Pancreas (tissue), 10 donors: Measurements from ENCODE around the gene LYZL4. TPM values are rescaled to one million over a fixed set of nuclear protein-coding genes. Genes with fewer than 3 reads are reported as not detected.

ENCODE experiments used
- ATAC-seq, 4 donors: fragments of 200-7000 bp; cut with Tn5 transposase; one replicate each; pipeline versions ENCODE4 v1.8.0 to v1.9.1; 2020; ENCODE audit warnings: mild to moderate bottlenecking in 4 of 4, moderate library complexity in 4 of 4
- DNase-seq, 6 donors: peaks; one replicate each; pipeline ENCODE4 v3.0.0-alpha.2; 2020
- FAIRE-seq: peaks from 2 replicates; lab custom pipeline; 2012; peaks lifted over from hg19 to GRCh38; lab: Jason Lieb, UNC
- H3K27ac ChIP-seq, 4 donors: fragments of 200-600 bp; sonication (generic); 1 replicate in 3 of 4; 2 replicates in 1 of 4; pipeline versions ENCODE4 v1.5.0 to v1.8.0; 2020
- H3K27me3 ChIP-seq, 4 donors: fragments of 200-600 bp; one replicate each; pipeline ENCODE4 v1.8.0; 2021
- H3K36me3 ChIP-seq, 3 donors: fragments of 200-600 bp; sonication (generic) in 1 of 3; one replicate each; pipeline versions ENCODE4 v1.5.0 to v1.8.0; 2020 to 2021
- H3K4me1 ChIP-seq, 3 donors: fragments of 200-600 bp; one replicate each; pipeline ENCODE4 v1.8.0; 2021
- H3K4me3 ChIP-seq, 4 donors: fragments of 200-600 bp; sonication (generic) in 2 of 4; one replicate each; pipeline versions ENCODE4 v1.5.0 to v1.8.0; 2020 to 2021
- H3K9me3 ChIP-seq, 4 donors: fragments of 200-600 bp; one replicate each; pipeline ENCODE4 v1.8.0; 2021
- CTCF ChIP-seq, 4 donors: fragments of 200-600 bp; sonication (generic) in 3 of 4; IDR thresholded peaks; one replicate each; pipeline versions ENCODE4 v1.5.0 to v1.8.0; 2021; ENCODE audit warnings: antibody characterized with exemption in 4 of 4
- WGBS, 2 donors: extraction: QIAGEN DNeasy Blood & Tissue Kit; methylation state at CpG; one replicate each; pipeline ENCODE4 v1.1.7; 2013; 5-methylcytosine and 5-hydroxymethylcytosine counted together
- intact Hi-C, 3 donors: fragments of 100-400 bp; cut with DNase I; formaldehyde crosslinking; loops; one replicate each; pipeline versions ENCODE4 v1.11.1 to v1.14.2; 2022
- polyA plus RNA-seq, 2 donors: library from polyadenylated mRNA; stranded (reverse); fragments of 200-250 nt; gene quantifications; one replicate each; pipeline ENCODE4 v1.2.3, GENCODE V29; 2013
- total RNA-seq, 6 donors: library from RNA; stranded (reverse); fragmentation: NEBNext Ultra II Directional in 4 of 6; extraction: Animal tissue kit (Norgen Biotek cat#: 25700) in 4 of 6; gene quantifications; one replicate each; pipeline versions ENCODE4 v1.2.1 to v1.2.4, GENCODE V29; 2021 to 2023
- donor health status: healthy with polysubstance abuse.
- donor health status: DM: no; HTN: no; CAD: no; lungs with moderate emphysema.
- donor health status: DM: no; HTN: no; CAD: no.
- donor health status: control.
- donor health status: control.
- donor health status: Bipolar disorder and iron deficiency.
- donor health status: DM: yes; HTN: yes; CAD: no.
- donor health status: DM: no; HTN: no; CAD: no.
- donor health status: DM: no; HTN: no; CAD: no.
- donor health status: DM: yes; HTN: yes; CAD: no.

The LYZL4 gene
- total and polyA plus RNA-seq, 8 donors, result not detected

GRCh38 chr3:42408156-42408555, 2.3 kb downstream of the LYZL4 start:
- no peak for FAIRE-seq
- Histone ChIP-seq H3K36me3 (no peaks in the 10 kb centered on the region), H3K4me1 (no peaks in the 10 kb centered on the region), H3K27ac (no peak overlapping the region), H3K4me3 (no peak overlapping the region), H3K27me3 (no peaks in the 10 kb centered on the region), H3K9me3 (no peaks in the 10 kb centered on the region)
- no peak for DNase-seq
- intact Hi-C loops, result no loop called here
- WGBS, 2 donors, result 44 to 64% methylated on average over 2 of the region's 2 CpGs
- no peak for ATAC-seq
- no peak for TF ChIP-seq CTCF (IDR thresholded peaks at IDR 0.05)

GRCh38 chr3:42406727-42407450, 3.5 kb downstream of the LYZL4 start:
- FAIRE-seq (no peak), DNase-seq (no peak), ATAC-seq (no peak)
- intact Hi-C loops, result no loop called here
- H3K4me3 ChIP-seq, result no peak overlapping the region
- H3K9me3 ChIP-seq, result no peaks in the 10 kb centered on the region
- H3K4me1 ChIP-seq, result no peaks in the 10 kb centered on the region
- no peaks in the 10 kb centered on the region for H3K36me3 ChIP-seq
- no peaks in the 10 kb centered on the region for H3K27me3 ChIP-seq
- WGBS, 2 donors, result 74 to 82% methylated on average over 14 of the region's 14 CpGs
- TF ChIP-seq CTCF (IDR thresholded peaks at IDR 0.05), result no peak
- H3K27ac ChIP-seq, result no peak overlapping the region

- Histone ChIP-seq H3K27ac (no peak overlapping the region), H3K4me3 (no peak overlapping the region), H3K36me3 (no peaks in the 10 kb centered on the region), H3K4me1 (no peaks in the 10 kb centered on the region), H3K9me3 (no peaks in the 10 kb centered on the region), H3K27me3 (no peaks in the 10 kb centered on the region)
- WGBS, 2 donors, result 77 to 90% methylated on average over 7 of the region's 7 CpGs
- DNase-seq, result no peak
- no peak for ATAC-seq
- TF ChIP-seq CTCF (IDR thresholded peaks at IDR 0.05), result no peak
- FAIRE-seq, result no peak
- intact Hi-C loops, result no loop called here
These were observed 4.6 kb downstream of the LYZL4 start for GRCh38 chr3:42405857-42406256.

- DNase-seq (no peak), FAIRE-seq (no peak), ATAC-seq (no peak)
- H3K9me3 ChIP-seq, result no peaks in the 10 kb centered on the region
- WGBS, 2 donors, result 51 to 70% methylated on average over 3 of the region's 3 CpGs
- no peak overlapping the region for H3K4me3 ChIP-seq
- H3K36me3 ChIP-seq, result no peaks in the 10 kb centered on the region
- no peak overlapping the region for H3K27ac ChIP-seq
- intact Hi-C loops, result no loop called here
- H3K4me1 ChIP-seq, result no peaks in the 10 kb centered on the region
- no peak for TF ChIP-seq CTCF (IDR thresholded peaks at IDR 0.05)
- H3K27me3 ChIP-seq, result no peaks in the 10 kb centered on the region
These were observed 6.7 kb downstream of the LYZL4 start for GRCh38 chr3:42403737-42404136.

GRCh38 chr3:42402394-42403096, 7.9 kb downstream of the LYZL4 start:
- Histone ChIP-seq H3K27ac (no peak overlapping the region), H3K4me3 (no peak overlapping the region), H3K4me1 (no peaks in the 10 kb centered on the region), H3K36me3 (no peaks in the 10 kb centered on the region), H3K27me3 (no peaks in the 10 kb centered on the region), H3K9me3 (no peaks in the 10 kb centered on the region)
- FAIRE-seq (no peak), ATAC-seq (no peak), DNase-seq (no peak)
- TF ChIP-seq CTCF (IDR thresholded peaks at IDR 0.05), result no peak
- intact Hi-C loops, result no loop called here
- WGBS, 2 donors, result 89 to 93% methylated on average over 2 of the region's 2 CpGs
